T-helper 17 cell (primary cell): ENCODE data around the gene FGF1. TPM values are rescaled to one million over a fixed set of nuclear protein-coding genes. Genes with fewer than 3 reads are reported as not detected.

ENCODE experiments used
- ATAC-seq: fragments of 150-1000 bp; cut with Tn5 transposase; 2 replicates; pipeline ENCODE4 v1.10.0; 2021; ENCODE audit warnings: mild to moderate bottlenecking, moderate library complexity
- DNase-seq, 3 donors: peaks; one replicate each; pipeline versions ENCODE4 v3.0.0 to v3.0.0-alpha.2; 2020 to 2021
- H3K9me3 ChIP-seq: one replicate; pipeline ENCODE4 v1.7.0; 2013; ENCODE audit warnings: low read length, mild to moderate bottlenecking; ENCODE audit not compliant: control insufficient read depth, poor library complexity, severe bottlenecking
- H3K27ac Mint-ChIP-seq: one replicate; pipeline ENCODE4 v1.8.0; 2022; ENCODE audit warnings: mild to moderate bottlenecking, moderate library complexity, mixed read lengths
- H3K27me3 Mint-ChIP-seq: one replicate; pipeline ENCODE4 v1.8.0; 2022; ENCODE audit warnings: mixed read lengths
- H3K36me3 Mint-ChIP-seq: one replicate; pipeline ENCODE4 v1.8.0; 2022; ENCODE audit warnings: low read depth, mixed read lengths
- H3K4me1 Mint-ChIP-seq: one replicate; pipeline ENCODE4 v1.8.0; 2022; ENCODE audit warnings: mild to moderate bottlenecking, mixed read lengths
- H3K4me3 Mint-ChIP-seq: one replicate; pipeline ENCODE4 v1.8.0; 2022; ENCODE audit warnings: mild to moderate bottlenecking, moderate library complexity, mixed read lengths
- total RNA-seq, 4 donors: library from RNA in 2 of 4; stranded (reverse) in 2 of 4; gene quantifications; one replicate each; pipeline ENCODE4 v1.2.3 and lab custom pipeline; 2022 to 2026

The FGF1 gene
- not detected for total RNA-seq
- total RNA-seq (lab: John Stamatoyannopoulos, UW) = 0 reads per million in 2 donors

- H3K27ac Mint-ChIP-seq = peak within 1 kb of the TSS; percentile 49
- ATAC-seq (no peak), DNase-seq (no peak)
- H3K4me1 Mint-ChIP-seq = peaks cover 2% of the 10 kb centered on the region
- no peak within 1 kb of the TSS for H3K4me3 Mint-ChIP-seq
- peaks cover 27% of the 10 kb centered on the region for H3K27me3 Mint-ChIP-seq
- no peaks in the 10 kb centered on the region for H3K9me3 ChIP-seq
- no peaks in the 10 kb centered on the region for H3K36me3 Mint-ChIP-seq
Measured at GRCh38 chr5:142685418-142686209, at the start of gene FGF1. TSS of gene FGF1 (minus strand) at chr5:142686090. CDS start at chr5:142614127, 71,963 bp downstream.

- no peaks in the 10 kb centered on the region for H3K9me3 ChIP-seq
- H3K4me3 Mint-ChIP-seq = no peak overlapping the region
- no peak for ATAC-seq
- no peaks in the 10 kb centered on the region for H3K4me1 Mint-ChIP-seq
- H3K27ac Mint-ChIP-seq = no peak overlapping the region
- H3K27me3 Mint-ChIP-seq = peaks cover 11% of the 10 kb centered on the region
- H3K36me3 Mint-ChIP-seq = no peaks in the 10 kb centered on the region
- no peak for DNase-seq
Measured at GRCh38 chr5:142727735-142728047, 41.8 kb upstream of the FGF1 start.

- no peak for ATAC-seq
- Mint-ChIP-seq H3K27ac (no peak overlapping the region), H3K4me1 (no peaks in the 10 kb centered on the region), H3K27me3 (peaks cover 7% of the 10 kb centered on the region), H3K4me3 (no peak overlapping the region), H3K36me3 (no peaks in the 10 kb centered on the region)
- DNase-seq = no peak
- H3K9me3 ChIP-seq = no peaks in the 10 kb centered on the region
Measured at GRCh38 chr5:142726188-142726731, 40.4 kb upstream of the FGF1 start.

- Mint-ChIP-seq H3K4me1 (no peaks in the 10 kb centered on the region), H3K27me3 (peaks cover 7% of the 10 kb centered on the region), H3K4me3 (no peak overlapping the region), H3K36me3 (no peaks in the 10 kb centered on the region), H3K27ac (no peak overlapping the region)
- DNase-seq (no peak), ATAC-seq (no peak)
- H3K9me3 ChIP-seq = no peaks in the 10 kb centered on the region
Measured at GRCh38 chr5:142725231-142726187, 39.6 kb upstream of the FGF1 start.

GRCh38 chr5:142724821-142725220 lies 38.9 kb upstream of the FGF1 start:
- H3K4me1 Mint-ChIP-seq = no peaks in the 10 kb centered on the region
- H3K27me3 Mint-ChIP-seq = peaks cover 10% of the 10 kb centered on the region
- H3K27ac Mint-ChIP-seq = no peak overlapping the region
- H3K9me3 ChIP-seq = no peaks in the 10 kb centered on the region
- DNase-seq (no peak), ATAC-seq (no peak)
- H3K36me3 Mint-ChIP-seq = no peaks in the 10 kb centered on the region
- H3K4me3 Mint-ChIP-seq = no peak overlapping the region

- Mint-ChIP-seq H3K27ac (no peak overlapping the region), H3K27me3 (peaks cover 30% of the 10 kb centered on the region), H3K4me1 (no peaks in the 10 kb centered on the region), H3K4me3 (no peak overlapping the region), H3K36me3 (no peaks in the 10 kb centered on the region)
- ATAC-seq (no peak), DNase-seq (no peak)
- no peaks in the 10 kb centered on the region for H3K9me3 ChIP-seq
Measured at GRCh38 chr5:142722896-142723295, 37.0 kb upstream of the FGF1 start.

GRCh38 chr5:142722146-142722545 lies 36.3 kb upstream of the FGF1 start:
- Mint-ChIP-seq H3K36me3 (no peaks in the 10 kb centered on the region), H3K27me3 (peaks cover 34% of the 10 kb centered on the region), H3K27ac (no peak overlapping the region), H3K4me1 (no peaks in the 10 kb centered on the region), H3K4me3 (no peak overlapping the region)
- no peak for ATAC-seq
- DNase-seq = no peak
- no peaks in the 10 kb centered on the region for H3K9me3 ChIP-seq

GRCh38 chr5:142720641-142721271 lies 34.9 kb upstream of the FGF1 start:
- H3K27me3 Mint-ChIP-seq = peaks cover 37% of the 10 kb centered on the region
- DNase-seq = no peak
- no peaks in the 10 kb centered on the region for H3K9me3 ChIP-seq
- no peak overlapping the region for H3K4me3 Mint-ChIP-seq
- peaks cover 3% of the 10 kb centered on the region for H3K4me1 Mint-ChIP-seq
- no peaks in the 10 kb centered on the region for H3K36me3 Mint-ChIP-seq
- H3K27ac Mint-ChIP-seq = no peak overlapping the region
- ATAC-seq = no peak

GRCh38 chr5:142719836-142720370 lies 34.0 kb upstream of the FGF1 start:
- Mint-ChIP-seq H3K4me1 (peaks cover 3% of the 10 kb centered on the region), H3K36me3 (no peaks in the 10 kb centered on the region)

GRCh38 chr5:142717582-142718215 lies 31.8 kb upstream of the FGF1 start:
- no peaks in the 10 kb centered on the region for H3K9me3 ChIP-seq
- ATAC-seq (no peak), DNase-seq (no peak)
- Mint-ChIP-seq H3K4me1 (peaks cover 5% of the 10 kb centered on the region), H3K27me3 (peaks cover 36% of the 10 kb centered on the region), H3K27ac (no peak overlapping the region), H3K36me3 (no peaks in the 10 kb centered on the region), H3K4me3 (no peak overlapping the region)

More at GRCh38 chr5:142719836-142720370, 34.0 kb upstream of the FGF1 start:
- Mint-ChIP-seq H3K27ac (no peak overlapping the region), H3K27me3 (peaks cover 40% of the 10 kb centered on the region), H3K4me3 (no peak overlapping the region)
- ATAC-seq = no peak
- H3K9me3 ChIP-seq = no peaks in the 10 kb centered on the region
- no peak for DNase-seq

- ATAC-seq (peak; percentile 52), DNase-seq (no peak)
- Mint-ChIP-seq H3K27ac (no peak overlapping the region), H3K4me3 (no peak overlapping the region), H3K4me1 (peaks cover 5% of the 10 kb centered on the region), H3K27me3 (peaks cover 36% of the 10 kb centered on the region), H3K36me3 (no peaks in the 10 kb centered on the region)
- H3K9me3 ChIP-seq = no peaks in the 10 kb centered on the region
Measured at GRCh38 chr5:142716963-142717362, 31.1 kb upstream of the FGF1 start.

- ATAC-seq = no peak
- no peak overlapping the region for H3K27ac Mint-ChIP-seq
- no peaks in the 10 kb centered on the region for H3K36me3 Mint-ChIP-seq
Measured at GRCh38 chr5:142715291-142715690, 29.4 kb upstream of the FGF1 start.

More at GRCh38 chr5:142715291-142715690, 29.4 kb upstream of the FGF1 start:
- H3K9me3 ChIP-seq = no peaks in the 10 kb centered on the region
- Mint-ChIP-seq H3K4me1 (peaks cover 5% of the 10 kb centered on the region), H3K27me3 (peaks cover 36% of the 10 kb centered on the region), H3K4me3 (no peak overlapping the region)
- DNase-seq = no peak
